Breast epithelium (tissue), 3 donors: ENCODE measurements around the gene FCRL6.

Experiments
- POLR2A ChIP-seq: fragments of 450-650 bp; IDR thresholded peaks from one replicate; pipeline ENCODE4 v1.6.1; 2016; ENCODE audit warnings: antibody characterized with exemption, mild to moderate bottlenecking, moderate library complexity
- TF ChIP-seq, protein P1 (sequence below), 3 donors: fragments of 450-650 bp; IDR thresholded peaks; one replicate each; pipeline ENCODE4 v1.5.1; 2016 to 2017; ENCODE audit warnings: antibody characterized with exemption in 3 of 3, mild to moderate bottlenecking in 3 of 3, moderate library complexity in 3 of 3

DNA sequence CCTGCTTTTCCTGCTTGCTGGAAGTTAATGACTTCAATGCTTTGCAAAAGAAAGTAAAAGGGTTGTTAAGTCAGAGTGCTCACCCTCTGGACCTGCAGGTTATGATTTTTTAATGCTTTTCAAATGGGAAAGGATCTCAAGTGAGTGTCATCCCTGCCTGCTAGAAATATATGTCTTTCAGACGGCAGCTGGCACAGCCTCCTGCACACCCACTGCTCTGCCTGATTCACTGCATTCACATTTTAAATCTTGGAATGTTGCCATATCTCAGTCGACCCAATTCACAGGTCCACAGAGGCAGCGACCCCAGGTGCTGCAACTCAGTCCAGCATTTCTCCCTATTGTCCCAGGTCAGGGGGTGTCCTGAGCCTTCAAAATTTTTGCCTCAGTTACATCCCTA, 10.7 kb upstream of the FCRL6 start:
- TF ChIP-seq, protein P1, sequence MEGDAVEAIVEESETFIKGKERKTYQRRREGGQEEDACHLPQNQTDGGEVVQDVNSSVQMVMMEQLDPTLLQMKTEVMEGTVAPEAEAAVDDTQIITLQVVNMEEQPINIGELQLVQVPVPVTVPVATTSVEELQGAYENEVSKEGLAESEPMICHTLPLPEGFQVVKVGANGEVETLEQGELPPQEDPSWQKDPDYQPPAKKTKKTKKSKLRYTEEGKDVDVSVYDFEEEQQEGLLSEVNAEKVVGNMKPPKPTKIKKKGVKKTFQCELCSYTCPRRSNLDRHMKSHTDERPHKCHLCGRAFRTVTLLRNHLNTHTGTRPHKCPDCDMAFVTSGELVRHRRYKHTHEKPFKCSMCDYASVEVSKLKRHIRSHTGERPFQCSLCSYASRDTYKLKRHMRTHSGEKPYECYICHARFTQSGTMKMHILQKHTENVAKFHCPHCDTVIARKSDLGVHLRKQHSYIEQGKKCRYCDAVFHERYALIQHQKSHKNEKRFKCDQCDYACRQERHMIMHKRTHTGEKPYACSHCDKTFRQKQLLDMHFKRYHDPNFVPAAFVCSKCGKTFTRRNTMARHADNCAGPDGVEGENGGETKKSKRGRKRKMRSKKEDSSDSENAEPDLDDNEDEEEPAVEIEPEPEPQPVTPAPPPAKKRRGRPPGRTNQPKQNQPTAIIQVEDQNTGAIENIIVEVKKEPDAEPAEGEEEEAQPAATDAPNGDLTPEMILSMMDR (IDR thresholded peaks at IDR 0.05) = no peak
- TF ChIP-seq POLR2A = no peak
